ENCODE data around the gene VGLL2.

The VGLL2 gene

GRCh38 chr6:117298941-117299340 is 33.6 kb downstream of the VGLL2 start:
- no peak overlapping the region for H3K27ac ChIP-seq (ENCODE audit: low read depth, low read length)
- no peaks in the 10 kb centered on the region for H3K9me3 ChIP-seq (ENCODE audit: low read length)
- H3K27me3 ChIP-seq (ENCODE audit: control insufficient read depth in 1 of 2, insufficient read depth in 2 of 2, low read length in 2 of 2): no peaks in the 10 kb centered on the region
- no peaks in the 10 kb centered on the region for H3K4me1 ChIP-seq (ENCODE audit: insufficient read depth, low read length)
- H3K36me3 ChIP-seq (ENCODE audit: insufficient read depth, low read length): no peaks in the 10 kb centered on the region
- H3K9ac ChIP-seq (ENCODE audit: low read length): no peak overlapping the region
- no peak overlapping the region for H3K4me3 ChIP-seq (ENCODE audit: low read depth in 1 of 2, low read length in 2 of 2)

GRCh38 chr6:117303323-117303722 is 38.0 kb downstream of the VGLL2 start:
- H3K4me1 ChIP-seq (ENCODE audit: insufficient read depth, low read length): no peaks in the 10 kb centered on the region
- no peak overlapping the region for H3K9ac ChIP-seq (ENCODE audit: low read length)
- no peaks in the 10 kb centered on the region for H3K9me3 ChIP-seq (ENCODE audit: low read length)
- no peak overlapping the region for H3K4me3 ChIP-seq (ENCODE audit: low read depth in 1 of 2, low read length in 2 of 2)
- no peaks in the 10 kb centered on the region for H3K27me3 ChIP-seq (ENCODE audit: control insufficient read depth in 1 of 2, insufficient read depth in 2 of 2, low read length in 2 of 2)
- H3K36me3 ChIP-seq (ENCODE audit: insufficient read depth, low read length): no peaks in the 10 kb centered on the region
- no peak overlapping the region for H3K27ac ChIP-seq (ENCODE audit: low read depth, low read length)

GRCh38 chr6:117304446-117304845 is 39.1 kb downstream of the VGLL2 start:
- no peak overlapping the region for H3K27ac ChIP-seq (ENCODE audit: low read depth, low read length)
- H3K4me3 ChIP-seq (ENCODE audit: low read depth in 1 of 2, low read length in 2 of 2): no peak overlapping the region
- no peaks in the 10 kb centered on the region for H3K9me3 ChIP-seq (ENCODE audit: low read length)
- no peak overlapping the region for H3K9ac ChIP-seq (ENCODE audit: low read length)
- no peaks in the 10 kb centered on the region for H3K36me3 ChIP-seq (ENCODE audit: insufficient read depth, low read length)
- no peaks in the 10 kb centered on the region for H3K27me3 ChIP-seq (ENCODE audit: control insufficient read depth in 1 of 2, insufficient read depth in 2 of 2, low read length in 2 of 2)
- no peaks in the 10 kb centered on the region for H3K4me1 ChIP-seq (ENCODE audit: insufficient read depth, low read length)

- no peak overlapping the region for H3K4me3 ChIP-seq (ENCODE audit: low read depth in 1 of 2, low read length in 2 of 2)
- no peaks in the 10 kb centered on the region for H3K27me3 ChIP-seq (ENCODE audit: control insufficient read depth in 1 of 2, insufficient read depth in 2 of 2, low read length in 2 of 2)
- H3K36me3 ChIP-seq (ENCODE audit: insufficient read depth, low read length): no peaks in the 10 kb centered on the region
- no peaks in the 10 kb centered on the region for H3K9me3 ChIP-seq (ENCODE audit: low read length)
- H3K27ac ChIP-seq (ENCODE audit: low read depth, low read length): no peak overlapping the region
- H3K4me1 ChIP-seq (ENCODE audit: insufficient read depth, low read length): no peaks in the 10 kb centered on the region
- no peak overlapping the region for H3K9ac ChIP-seq (ENCODE audit: low read length)
These were observed 41.0 kb downstream of the VGLL2 start for GRCh38 chr6:117306227-117306790.

- Histone ChIP-seq H3K27me3 (ENCODE audit: control insufficient read depth in 1 of 2, insufficient read depth in 2 of 2, low read length in 2 of 2) (no peaks in the 10 kb centered on the region), H3K4me3 (ENCODE audit: low read depth in 1 of 2, low read length in 2 of 2) (no peak overlapping the region), H3K9ac (ENCODE audit: low read length) (no peak overlapping the region), H3K4me1 (ENCODE audit: insufficient read depth, low read length) (no peaks in the 10 kb centered on the region), H3K36me3 (ENCODE audit: insufficient read depth, low read length) (no peaks in the 10 kb centered on the region), H3K9me3 (ENCODE audit: low read length) (no peaks in the 10 kb centered on the region), H3K27ac (ENCODE audit: low read depth, low read length) (no peak overlapping the region)
These were observed 42.3 kb downstream of the VGLL2 start for GRCh38 chr6:117307655-117308054.

- H3K27ac ChIP-seq (ENCODE audit: low read depth, low read length): no peak overlapping the region
- H3K9ac ChIP-seq (ENCODE audit: low read length): no peak overlapping the region
- no peaks in the 10 kb centered on the region for H3K9me3 ChIP-seq (ENCODE audit: low read length)
- H3K4me1 ChIP-seq (ENCODE audit: insufficient read depth, low read length): no peaks in the 10 kb centered on the region
- H3K4me3 ChIP-seq (ENCODE audit: low read depth in 1 of 2, low read length in 2 of 2): no peak overlapping the region
- no peaks in the 10 kb centered on the region for H3K27me3 ChIP-seq (ENCODE audit: control insufficient read depth in 1 of 2, insufficient read depth in 2 of 2, low read length in 2 of 2)
- no peaks in the 10 kb centered on the region for H3K36me3 ChIP-seq (ENCODE audit: insufficient read depth, low read length)
These were observed 43.7 kb downstream of the VGLL2 start for GRCh38 chr6:117309069-117309468.

GRCh38 chr6:117309611-117310010 is 44.3 kb downstream of the VGLL2 start:
- Histone ChIP-seq H3K4me1 (ENCODE audit: insufficient read depth, low read length) (no peaks in the 10 kb centered on the region), H3K9me3 (ENCODE audit: low read length) (no peaks in the 10 kb centered on the region), H3K27me3 (ENCODE audit: control insufficient read depth in 1 of 2, insufficient read depth in 2 of 2, low read length in 2 of 2) (no peaks in the 10 kb centered on the region), H3K9ac (ENCODE audit: low read length) (no peak overlapping the region), H3K4me3 (ENCODE audit: low read depth in 1 of 2, low read length in 2 of 2) (no peak overlapping the region), H3K27ac (ENCODE audit: low read depth, low read length) (no peak overlapping the region), H3K36me3 (ENCODE audit: insufficient read depth, low read length) (no peaks in the 10 kb centered on the region)

- Histone ChIP-seq H3K36me3 (ENCODE audit: insufficient read depth, low read length) (no peaks in the 10 kb centered on the region), H3K9me3 (ENCODE audit: low read length) (no peaks in the 10 kb centered on the region), H3K4me3 (ENCODE audit: low read depth in 1 of 2, low read length in 2 of 2) (no peak overlapping the region), H3K4me1 (ENCODE audit: insufficient read depth, low read length) (no peaks in the 10 kb centered on the region), H3K9ac (ENCODE audit: low read length) (no peak overlapping the region), H3K27me3 (ENCODE audit: control insufficient read depth in 1 of 2, insufficient read depth in 2 of 2, low read length in 2 of 2) (no peaks in the 10 kb centered on the region), H3K27ac (ENCODE audit: low read depth, low read length) (no peak overlapping the region)
These were observed 46.0 kb downstream of the VGLL2 start for GRCh38 chr6:117311310-117311709.

- H3K36me3 ChIP-seq (ENCODE audit: insufficient read depth, low read length): no peaks in the 10 kb centered on the region
- no peaks in the 10 kb centered on the region for H3K27me3 ChIP-seq (ENCODE audit: control insufficient read depth in 1 of 2, insufficient read depth in 2 of 2, low read length in 2 of 2)
- no peaks in the 10 kb centered on the region for H3K4me1 ChIP-seq (ENCODE audit: insufficient read depth, low read length)
- no peaks in the 10 kb centered on the region for H3K9me3 ChIP-seq (ENCODE audit: low read length)
- H3K9ac ChIP-seq (ENCODE audit: low read length): no peak overlapping the region
- no peak overlapping the region for H3K4me3 ChIP-seq (ENCODE audit: low read depth in 1 of 2, low read length in 2 of 2)
- H3K27ac ChIP-seq (ENCODE audit: low read depth, low read length): no peak overlapping the region
These were observed 46.4 kb downstream of the VGLL2 start for GRCh38 chr6:117311726-117312125.

GRCh38 chr6:117317261-117317660 is 51.9 kb downstream of the VGLL2 start:
- H3K9me3 ChIP-seq (ENCODE audit: low read length): no peaks in the 10 kb centered on the region
- H3K4me3 ChIP-seq (ENCODE audit: low read depth in 1 of 2, low read length in 2 of 2): no peak overlapping the region
- H3K9ac ChIP-seq (ENCODE audit: low read length): no peak overlapping the region
- H3K36me3 ChIP-seq (ENCODE audit: insufficient read depth, low read length): no peaks in the 10 kb centered on the region
- H3K27ac ChIP-seq (ENCODE audit: low read depth, low read length): no peak overlapping the region
- no peaks in the 10 kb centered on the region for H3K4me1 ChIP-seq (ENCODE audit: insufficient read depth, low read length)
- no peaks in the 10 kb centered on the region for H3K27me3 ChIP-seq (ENCODE audit: control insufficient read depth in 1 of 2, insufficient read depth in 2 of 2, low read length in 2 of 2)

Data from muscle layer of colon (tissue), 2 donors.